Measurements from ENCODE around the gene DNAAF8.
"Not testable (repeated sequence)": the region's sequence is repeated elsewhere in the genome, so short reads cannot be mapped to it uniquely, and the experiment has no call there.

DNAAF8 gene

GRCh38 chr16:4724661-4725270, 9.6 kb upstream of the DNAAF8 start:
- no peak for DNase-seq (ENCODE audit: low spot score)

- DNase-seq (ENCODE audit: low spot score): no peak
Observed at GRCh38 chr16:4726616-4727015, 7.7 kb upstream of the DNAAF8 start.

GRCh38 chr16:4728676-4729075, 5.7 kb upstream of the DNAAF8 start:
- no peak for DNase-seq (ENCODE audit: low spot score)

GRCh38 chr16:4729876-4730275, 4.5 kb upstream of the DNAAF8 start:
- no peak for DNase-seq (ENCODE audit: low spot score)

GRCh38 chr16:4733211-4733742, 1.1 kb upstream of the DNAAF8 start:
- no peak for DNase-seq (ENCODE audit: low spot score)

- no peak for DNase-seq (ENCODE audit: low spot score)
Observed at GRCh38 chr16:4733747-4734062, 632 bp upstream of the DNAAF8 start.

- DNase-seq (ENCODE audit: low spot score): peak; percentile 83
Observed at GRCh38 chr16:4734730-4735535, 596 bp downstream of the DNAAF8 start.

- DNase-seq (ENCODE audit: low spot score): no peak
Observed at GRCh38 chr16:4736546-4736945, 2.2 kb downstream of the DNAAF8 start.

GRCh38 chr16:4737545-4737944, 3.2 kb downstream of the DNAAF8 start:
- no peak for DNase-seq (ENCODE audit: low spot score)

GRCh38 chr16:4738370-4738769, 4.0 kb downstream of the DNAAF8 start:
- not testable (repeated sequence) for DNase-seq (ENCODE audit: low spot score)

- no peak for DNase-seq (ENCODE audit: low spot score)
Observed at GRCh38 chr16:4743226-4743878, 9.0 kb downstream of the DNAAF8 start.

- DNase-seq (ENCODE audit: low spot score): no peak
Observed at GRCh38 chr16:4744555-4745273, 10.4 kb downstream of the DNAAF8 start.

- no peak for DNase-seq (ENCODE audit: low spot score)
Observed at GRCh38 chr16:4745274-4745569, 10.9 kb downstream of the DNAAF8 start.

GRCh38 chr16:4746215-4746614, 11.9 kb downstream of the DNAAF8 start:
- DNase-seq (ENCODE audit: low spot score): no peak

GRCh38 chr16:4746991-4747574, 12.7 kb downstream of the DNAAF8 start:
- DNase-seq (ENCODE audit: low spot score): no peak

GRCh38 chr16:4747906-4748681, 13.8 kb downstream of the DNAAF8 start:
- no peak for DNase-seq (ENCODE audit: low spot score)

GRCh38 chr16:4748682-4749411, 14.5 kb downstream of the DNAAF8 start:
- no peak for DNase-seq (ENCODE audit: low spot score)

GRCh38 chr16:4749700-4750257, 15.4 kb downstream of the DNAAF8 start:
- no peak for DNase-seq (ENCODE audit: low spot score)

GRCh38 chr16:4750896-4751295, 16.6 kb downstream of the DNAAF8 start:
- DNase-seq (ENCODE audit: low spot score): no peak

- DNase-seq (ENCODE audit: low spot score): no peak
Observed at GRCh38 chr16:4752351-4753100, 18.2 kb downstream of the DNAAF8 start.
